ENCODE data around the gene PFKFB4.

The PFKFB4 gene

GRCh38 chr3:48568476-48568875 lies 11.9 kb upstream of the PFKFB4 start:
- H3K9me3 ChIP-seq (ENCODE audit: insufficient read depth, low read depth, low read length) = no peaks in the 10 kb centered on the region

GRCh38 chr3:48567500-48567899 lies 10.9 kb upstream of the PFKFB4 start:
- Histone ChIP-seq H4K12ac (ENCODE audit: low read depth, low read length) (no peak overlapping the region), H3K27ac (ENCODE audit: low read depth, low read length) (no peak overlapping the region), H3K4me1 (ENCODE audit: control insufficient read depth in 1 of 2, insufficient read depth in 2 of 2, low read length in 2 of 2) (peaks cover 0 to 2% of the 10 kb centered on the region in 2 experiments), H2BK5ac (ENCODE audit: low read depth, low read length, poor library complexity) (no peak overlapping the region), H2BK12ac (ENCODE audit: low read length) (no peak overlapping the region), H4K91ac (ENCODE audit: low read depth, low read length) (no peak overlapping the region), H3K36me3 (ENCODE audit: control insufficient read depth in 1 of 2, insufficient read depth in 2 of 2, low read length in 2 of 2) (peaks cover 43 to 45% of the 10 kb centered on the region in 2 experiments), H3K9ac (ENCODE audit: low read length) (no peak overlapping the region), H3K4ac (ENCODE audit: low read depth, low read length) (no peak overlapping the region), H3K79me2 (ENCODE audit: control insufficient read depth, insufficient read depth, low read length, poor library complexity) (no peaks in the 10 kb centered on the region), H3K27me3 (ENCODE audit: insufficient read depth, low read length) (no peaks in the 10 kb centered on the region), H3K23ac (ENCODE audit: low read length) (no peak overlapping the region), H2AFZ (ENCODE audit: insufficient read depth, low read length, poor library complexity) (no peak overlapping the region), H3K14ac (ENCODE audit: low read length) (no peak overlapping the region), H4K8ac (ENCODE audit: low read depth, low read length) (no peak overlapping the region), H2AK5ac (ENCODE audit: low read length) (no peak overlapping the region), H3K79me1 (ENCODE audit: low read length) (no peaks in the 10 kb centered on the region), H3K4me2 (ENCODE audit: low read length) (no peak overlapping the region), H3K18ac (ENCODE audit: low read length) (no peak overlapping the region), H3K4me3 (ENCODE audit: low read depth, low read length) (no peak overlapping the region), H3K9me3 (ENCODE audit: insufficient read depth, low read depth, low read length) (no peaks in the 10 kb centered on the region), H2BK120ac (ENCODE audit: insufficient read depth, low read length, poor library complexity) (no peak overlapping the region)
- no peak for DNase-seq
- no CpG with 5 or more reads among the region's 11 CpGs for WGBS (ENCODE audit: extremely low coverage, insufficient coverage, insufficient read length)

More at GRCh38 chr3:48568476-48568875, 11.9 kb upstream of the PFKFB4 start:
- no peak overlapping the region for H3K4me3 ChIP-seq (ENCODE audit: low read depth, low read length)
- peaks cover 0 to 2% of the 10 kb centered on the region in 2 experiments for H3K4me1 ChIP-seq (ENCODE audit: control insufficient read depth in 1 of 2, insufficient read depth in 2 of 2, low read length in 2 of 2)
- no peak overlapping the region for H2BK12ac ChIP-seq (ENCODE audit: low read length)
- H3K27me3 ChIP-seq (ENCODE audit: insufficient read depth, low read length) = no peaks in the 10 kb centered on the region
- no peak overlapping the region for H2BK120ac ChIP-seq (ENCODE audit: insufficient read depth, low read length, poor library complexity)
- no peak overlapping the region for H4K8ac ChIP-seq (ENCODE audit: low read depth, low read length)
- no peak overlapping the region for H2BK5ac ChIP-seq (ENCODE audit: low read depth, low read length, poor library complexity)
- H2AFZ ChIP-seq (ENCODE audit: insufficient read depth, low read length, poor library complexity) = no peak overlapping the region
- no peak overlapping the region for H3K18ac ChIP-seq (ENCODE audit: low read length)
- H3K23ac ChIP-seq (ENCODE audit: low read length) = no peak overlapping the region
- no peak overlapping the region for H3K27ac ChIP-seq (ENCODE audit: low read depth, low read length)
- H3K14ac ChIP-seq (ENCODE audit: low read length) = no peak overlapping the region
- H3K79me2 ChIP-seq (ENCODE audit: control insufficient read depth, insufficient read depth, low read length, poor library complexity) = no peaks in the 10 kb centered on the region
- H3K4ac ChIP-seq (ENCODE audit: low read depth, low read length) = no peak overlapping the region
- H3K36me3 ChIP-seq (ENCODE audit: control insufficient read depth in 1 of 2, insufficient read depth in 2 of 2, low read length in 2 of 2) = peaks cover 46 to 47% of the 10 kb centered on the region in 2 experiments
- no peak for DNase-seq
- no peak overlapping the region for H3K9ac ChIP-seq (ENCODE audit: low read length)
- H4K12ac ChIP-seq (ENCODE audit: low read depth, low read length) = no peak overlapping the region
- no peak overlapping the region for H3K4me2 ChIP-seq (ENCODE audit: low read length)
- H2AK5ac ChIP-seq (ENCODE audit: low read length) = no peak overlapping the region
- no peak overlapping the region for H4K91ac ChIP-seq (ENCODE audit: low read depth, low read length)
- WGBS (ENCODE audit: extremely low coverage, insufficient coverage, insufficient read length) = no CpG with 5 or more reads among the region's 7 CpGs
- H3K79me1 ChIP-seq (ENCODE audit: low read length) = no peaks in the 10 kb centered on the region

- Histone ChIP-seq H3K27ac (ENCODE audit: low read depth, low read length) (no peak overlapping the region), H3K18ac (ENCODE audit: low read length) (no peak overlapping the region), H2BK120ac (ENCODE audit: insufficient read depth, low read length, poor library complexity) (no peak overlapping the region), H3K4ac (ENCODE audit: low read depth, low read length) (no peak overlapping the region), H3K9me3 (ENCODE audit: insufficient read depth, low read depth, low read length) (no peaks in the 10 kb centered on the region), H3K27me3 (ENCODE audit: insufficient read depth, low read length) (no peaks in the 10 kb centered on the region), H4K91ac (ENCODE audit: low read depth, low read length) (no peak overlapping the region), H2BK5ac (ENCODE audit: low read depth, low read length, poor library complexity) (no peak overlapping the region), H4K12ac (ENCODE audit: low read depth, low read length) (no peak overlapping the region), H3K4me3 (ENCODE audit: low read depth, low read length) (no peak overlapping the region), H3K9ac (ENCODE audit: low read length) (no peak overlapping the region), H3K36me3 (ENCODE audit: control insufficient read depth in 1 of 2, insufficient read depth in 2 of 2, low read length in 2 of 2) (peaks cover 42 to 48% of the 10 kb centered on the region in 2 experiments), H3K4me1 (ENCODE audit: control insufficient read depth in 1 of 2, insufficient read depth in 2 of 2, low read length in 2 of 2) (peaks cover 0 to 2% of the 10 kb centered on the region in 2 experiments), H3K23ac (ENCODE audit: low read length) (no peak overlapping the region), H2BK12ac (ENCODE audit: low read length) (no peak overlapping the region), H3K4me2 (ENCODE audit: low read length) (no peak overlapping the region), H4K8ac (ENCODE audit: low read depth, low read length) (no peak overlapping the region), H2AFZ (ENCODE audit: insufficient read depth, low read length, poor library complexity) (no peak overlapping the region), H3K79me1 (ENCODE audit: low read length) (no peaks in the 10 kb centered on the region), H3K79me2 (ENCODE audit: control insufficient read depth, insufficient read depth, low read length, poor library complexity) (no peaks in the 10 kb centered on the region), H3K14ac (ENCODE audit: low read length) (no peak overlapping the region), H2AK5ac (ENCODE audit: low read length) (no peak overlapping the region)
- DNase-seq = no peak
- WGBS (ENCODE audit: extremely low coverage, insufficient coverage, insufficient read length) = no CpG with 5 or more reads among the region's 5 CpGs
Measured at GRCh38 chr3:48567090-48567489, 10.5 kb upstream of the PFKFB4 start.

- H3K27me3 ChIP-seq (ENCODE audit: insufficient read depth, low read length) = no peaks in the 10 kb centered on the region
- no CpG with 5 or more reads among the region's 9 CpGs for WGBS (ENCODE audit: extremely low coverage, insufficient coverage, insufficient read length)
- no peaks in the 10 kb centered on the region for H3K79me1 ChIP-seq (ENCODE audit: low read length)
Measured at GRCh38 chr3:48566401-48566760, 9.8 kb upstream of the PFKFB4 start.

More at GRCh38 chr3:48566401-48566760, 9.8 kb upstream of the PFKFB4 start:
- no peak overlapping the region for H3K18ac ChIP-seq (ENCODE audit: low read length)
- H3K36me3 ChIP-seq (ENCODE audit: control insufficient read depth in 1 of 2, insufficient read depth in 2 of 2, low read length in 2 of 2) = peaks cover 37 to 47% of the 10 kb centered on the region in 2 experiments
- no peak overlapping the region for H4K12ac ChIP-seq (ENCODE audit: low read depth, low read length)
- DNase-seq = no peak
- H3K23ac ChIP-seq (ENCODE audit: low read length) = no peak overlapping the region
- no peaks in the 10 kb centered on the region for H3K9me3 ChIP-seq (ENCODE audit: insufficient read depth, low read depth, low read length)
- H2AK5ac ChIP-seq (ENCODE audit: low read length) = no peak overlapping the region
- H3K4ac ChIP-seq (ENCODE audit: low read depth, low read length) = no peak overlapping the region
- H3K4me3 ChIP-seq (ENCODE audit: low read depth, low read length) = no peak overlapping the region
- no peak overlapping the region for H3K27ac ChIP-seq (ENCODE audit: low read depth, low read length)
- no peak overlapping the region for H3K9ac ChIP-seq (ENCODE audit: low read length)
- no peaks in the 10 kb centered on the region for H3K79me2 ChIP-seq (ENCODE audit: control insufficient read depth, insufficient read depth, low read length, poor library complexity)
- H4K8ac ChIP-seq (ENCODE audit: low read depth, low read length) = no peak overlapping the region
- H3K4me2 ChIP-seq (ENCODE audit: low read length) = no peak overlapping the region
- H3K4me1 ChIP-seq (ENCODE audit: control insufficient read depth in 1 of 2, insufficient read depth in 2 of 2, low read length in 2 of 2) = peaks cover 0 to 2% of the 10 kb centered on the region in 2 experiments
- no peak overlapping the region for H3K14ac ChIP-seq (ENCODE audit: low read length)
- no peak overlapping the region for H2BK12ac ChIP-seq (ENCODE audit: low read length)
- no peak overlapping the region for H2AFZ ChIP-seq (ENCODE audit: insufficient read depth, low read length, poor library complexity)
- no peak overlapping the region for H2BK5ac ChIP-seq (ENCODE audit: low read depth, low read length, poor library complexity)
- H4K91ac ChIP-seq (ENCODE audit: low read depth, low read length) = no peak overlapping the region
- H2BK120ac ChIP-seq (ENCODE audit: insufficient read depth, low read length, poor library complexity) = no peak overlapping the region

Data from trophoblast cell (in vitro differentiated cells and primary cell).